ENCODE measurements around the gene FSIP2.

DNA sequence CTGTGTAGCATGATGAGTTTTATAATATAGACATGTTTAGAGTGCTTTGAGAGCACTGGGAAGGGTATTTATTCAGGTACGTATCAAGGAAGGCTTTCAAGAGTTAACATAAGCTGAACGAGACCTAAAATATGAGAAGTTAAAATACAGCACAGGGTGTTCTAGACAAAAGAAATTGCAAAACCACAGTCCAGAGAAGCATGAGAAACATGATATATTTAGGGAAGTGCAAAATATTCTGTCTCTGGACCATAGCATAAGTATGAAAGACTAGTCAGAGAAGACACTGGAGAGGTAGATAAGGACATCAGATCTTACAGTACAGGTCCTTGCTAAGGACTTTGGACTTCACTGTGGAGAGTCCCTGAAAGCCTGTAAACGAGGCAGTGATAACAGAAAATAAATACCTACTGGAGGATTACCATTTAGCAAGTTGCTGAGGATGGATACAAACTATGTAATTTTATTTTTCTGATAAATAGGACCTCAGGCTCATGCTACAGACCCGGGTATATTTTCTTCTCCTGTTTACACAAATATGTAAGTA, 43.7 kb downstream of the FSIP2 start:
- TF ChIP-seq CBX5 (IDR thresholded peaks at IDR 0.05; ENCODE audit: low read depth, low read length) (no peak), CTCF (IDR thresholded peaks at IDR 0.05; ENCODE audit: control extremely low read depth in 1 of 3, insufficient read depth in 1 of 3, low read depth in 1 of 3, low read length in 3 of 3) (no peak), RAD21 (IDR thresholded peaks at IDR 0.05 in 1 of 2, conservative IDR thresholded peaks at IDR 0.05 in 1 of 2; ENCODE audit: low read depth in 2 of 2, low read length in 2 of 2) (no peak), POLR2A (IDR thresholded peaks at IDR 0.05; ENCODE audit: control extremely low read depth in 1 of 2, low read depth in 2 of 2, low read length in 2 of 2) (no peak), CBX8 (IDR thresholded peaks at IDR 0.05; ENCODE audit: borderline replicate concordance, low read depth, low read length) (no peak), POLR2AphosphoS5 (IDR thresholded peaks at IDR 0.05; ENCODE audit: low read depth, low read length) (no peak), NRF1 (IDR thresholded peaks at IDR 0.05; ENCODE audit: low read depth, low read length) (no peak)
- TF ChIP-seq, protein P1, sequence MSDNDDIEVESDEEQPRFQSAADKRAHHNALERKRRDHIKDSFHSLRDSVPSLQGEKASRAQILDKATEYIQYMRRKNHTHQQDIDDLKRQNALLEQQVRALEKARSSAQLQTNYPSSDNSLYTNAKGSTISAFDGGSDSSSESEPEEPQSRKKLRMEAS (IDR thresholded peaks at IDR 0.05), result no peak
- TF ChIP-seq, protein P2, sequence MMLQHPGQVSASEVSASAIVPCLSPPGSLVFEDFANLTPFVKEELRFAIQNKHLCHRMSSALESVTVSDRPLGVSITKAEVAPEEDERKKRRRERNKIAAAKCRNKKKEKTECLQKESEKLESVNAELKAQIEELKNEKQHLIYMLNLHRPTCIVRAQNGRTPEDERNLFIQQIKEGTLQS (IDR thresholded peaks at IDR 0.05; ENCODE audit: insufficient read depth, low read depth, low read length), result no peak

Measured in H1 (cell line).